Amniotic stem cell (primary cell): ENCODE measurements around the gene EPHA2.
"Not testable (repeated sequence)": the region's sequence is repeated elsewhere in the genome, so short reads cannot be mapped to it uniquely, and the experiment has no call there.

Experiments
- DNase-seq: peaks from one replicate; lab custom pipeline; 2025; lab: John Stamatoyannopoulos, UW

EPHA2 gene

DNA sequence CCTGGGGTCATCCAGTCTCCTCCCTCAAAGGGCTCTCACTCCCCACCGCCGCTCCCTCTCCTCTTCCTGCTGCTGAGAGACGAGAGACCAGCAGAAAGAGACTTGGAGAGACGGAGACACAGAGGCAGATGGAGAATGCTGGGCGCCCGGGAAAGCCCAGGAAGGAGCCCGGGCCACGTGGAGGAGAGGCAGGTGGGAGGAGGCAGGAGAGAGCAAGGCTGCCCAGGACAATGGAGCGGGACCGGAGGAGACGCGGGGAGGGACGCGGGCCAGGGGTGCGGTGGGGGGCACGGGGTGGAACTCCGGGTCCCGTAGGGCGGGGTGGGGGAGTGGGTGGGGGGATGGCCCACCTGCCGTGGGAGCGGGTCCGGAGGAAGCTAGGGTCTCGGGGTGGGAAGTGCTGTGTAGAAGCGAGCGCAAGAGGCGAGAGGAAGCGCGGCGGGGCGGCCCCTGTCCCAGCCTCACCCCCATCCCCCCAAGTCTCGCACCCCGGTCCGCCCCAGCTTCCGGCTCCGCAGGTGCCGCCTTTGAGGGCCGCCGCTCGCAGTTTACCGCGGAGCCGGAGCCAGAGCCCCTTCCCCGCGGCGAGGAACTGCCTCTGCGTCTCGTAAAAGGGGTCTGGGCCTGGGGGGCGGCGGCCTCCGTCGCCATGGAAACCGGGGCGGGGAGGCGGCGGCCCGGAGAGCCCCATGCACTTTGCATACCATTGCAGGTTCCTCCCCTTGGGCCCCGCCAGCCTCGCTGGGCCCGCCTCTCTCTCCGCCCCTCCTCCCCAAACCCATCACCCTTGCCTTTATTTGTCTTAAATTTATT is 11.7 kb upstream of the EPHA2 start:
- DNase-seq, result no peak

DNA sequence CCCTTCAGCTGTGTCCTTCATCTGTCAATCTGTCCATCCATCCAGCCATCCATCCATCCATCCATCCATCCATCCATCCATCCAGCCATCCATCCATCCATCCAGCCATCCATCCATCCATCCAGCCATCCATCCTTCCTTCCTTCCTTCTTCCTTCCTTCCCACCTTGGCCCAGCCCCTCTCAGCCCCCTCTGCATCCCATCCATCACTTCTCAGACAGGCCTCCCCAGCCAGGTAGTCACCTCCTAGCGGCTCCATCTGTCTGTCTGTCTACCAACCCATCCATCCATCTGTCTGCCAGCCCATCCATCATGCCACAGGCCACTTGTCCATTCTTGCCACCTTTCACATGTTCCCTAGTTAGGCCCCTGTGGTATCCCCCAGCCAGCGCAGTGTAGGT is 10.2 kb upstream of the EPHA2 start:
- no peak for DNase-seq

DNA sequence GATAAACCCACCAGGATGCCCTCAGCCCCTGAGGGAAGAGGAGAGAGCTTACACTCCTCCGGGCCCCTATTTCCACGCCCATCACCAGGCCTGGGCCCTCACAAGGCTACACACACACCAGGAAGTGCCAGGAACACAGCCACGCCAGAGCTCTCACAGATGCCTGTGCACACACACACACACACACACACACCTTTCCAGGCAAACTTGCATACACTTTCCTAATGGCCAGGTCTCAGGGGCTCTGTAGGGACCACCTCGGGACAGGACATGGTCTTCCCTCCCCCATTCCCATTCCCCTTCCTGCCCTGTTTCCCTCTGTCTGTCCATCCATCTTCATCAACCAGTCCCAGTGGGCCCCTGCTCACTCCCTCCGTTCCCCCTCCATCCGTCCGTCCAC is 9.7 kb upstream of the EPHA2 start:
- DNase-seq, result no peak

DNA sequence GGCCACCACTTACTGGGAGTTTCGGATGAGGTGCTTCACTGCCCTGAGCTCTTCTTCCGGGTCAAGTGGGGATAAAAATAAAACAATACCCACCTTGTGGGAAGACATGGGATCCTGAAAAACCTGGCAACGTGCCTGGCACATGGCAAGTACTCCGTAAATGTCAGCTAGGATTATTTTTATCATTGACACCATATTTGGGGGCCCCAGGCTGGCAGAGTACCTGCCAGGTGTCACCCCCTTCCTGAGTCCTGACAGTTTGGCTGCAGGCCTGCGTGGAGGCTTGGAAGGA is 9.2 kb upstream of the EPHA2 start:
- no peak for DNase-seq

DNA sequence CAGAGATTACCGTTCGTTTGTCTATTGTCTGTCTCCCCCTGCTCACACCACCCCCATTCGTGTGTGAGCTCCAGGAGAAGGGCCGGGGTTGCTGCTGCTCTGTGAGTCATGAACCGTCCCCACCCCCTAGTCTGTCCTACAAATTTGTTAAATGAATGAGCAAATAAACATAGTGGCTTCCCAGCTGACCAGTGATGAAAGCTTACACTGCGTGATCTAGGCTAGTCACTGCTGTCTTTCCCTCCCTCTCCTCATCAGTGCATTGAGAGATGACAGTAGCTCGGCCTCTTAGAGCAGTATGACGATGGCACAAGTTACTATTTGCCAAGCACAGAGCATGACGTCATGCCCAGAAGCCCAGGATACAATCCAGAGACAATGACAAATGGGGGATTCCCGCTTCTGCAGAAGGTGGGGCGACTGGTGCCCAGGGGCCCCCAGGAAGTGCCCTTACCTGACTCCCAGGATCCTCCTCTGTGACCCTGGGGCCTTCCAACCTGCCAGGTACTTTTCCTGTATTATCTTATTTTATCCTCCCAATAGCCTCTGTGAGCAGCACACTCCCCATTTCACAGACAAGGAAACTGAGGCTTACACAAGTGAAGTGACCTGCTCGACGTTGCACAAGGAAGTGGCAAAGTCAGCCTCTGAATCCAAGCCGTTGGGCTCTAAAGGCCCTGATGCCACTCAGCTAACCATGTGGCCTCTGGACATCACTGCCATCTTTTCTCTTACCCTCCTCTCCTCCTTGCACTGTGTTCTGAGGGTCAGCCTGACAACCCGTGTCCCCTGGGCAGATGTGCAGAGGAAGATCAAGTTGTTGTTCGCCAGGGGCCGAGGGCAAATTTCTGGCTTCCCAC is 8.6 kb upstream of the EPHA2 start:
- peak; percentile 94 for DNase-seq

DNA sequence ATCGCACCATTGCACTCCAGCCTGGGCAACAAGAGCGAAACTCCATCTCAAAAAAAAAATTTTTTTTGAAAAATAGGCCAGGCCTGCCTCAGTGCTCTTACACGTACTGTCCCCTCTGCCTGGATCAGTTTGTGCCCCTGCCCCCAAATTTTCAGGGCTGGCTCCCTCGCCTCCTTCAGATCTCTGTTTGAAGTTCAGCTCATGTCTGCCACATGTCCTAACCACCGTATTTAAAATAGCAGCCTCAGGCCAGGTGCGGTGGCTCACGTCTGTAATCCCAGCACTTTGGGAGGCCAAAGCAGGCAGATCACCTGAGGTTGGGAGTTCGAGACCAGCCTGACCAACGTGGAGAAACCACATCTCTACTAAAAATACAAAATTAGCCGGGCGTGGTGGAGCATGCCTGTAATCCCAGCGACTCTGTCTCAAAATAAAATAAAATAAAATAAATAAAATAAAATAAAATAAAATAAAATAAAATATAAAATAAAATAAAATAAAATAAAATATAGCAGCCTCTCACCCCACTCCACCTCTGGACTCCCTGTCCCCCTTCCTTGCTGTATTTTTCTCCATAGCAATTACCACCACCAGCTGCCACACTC is 7.8 kb upstream of the EPHA2 start:
- DNase-seq, result not testable (repeated sequence)

DNA sequence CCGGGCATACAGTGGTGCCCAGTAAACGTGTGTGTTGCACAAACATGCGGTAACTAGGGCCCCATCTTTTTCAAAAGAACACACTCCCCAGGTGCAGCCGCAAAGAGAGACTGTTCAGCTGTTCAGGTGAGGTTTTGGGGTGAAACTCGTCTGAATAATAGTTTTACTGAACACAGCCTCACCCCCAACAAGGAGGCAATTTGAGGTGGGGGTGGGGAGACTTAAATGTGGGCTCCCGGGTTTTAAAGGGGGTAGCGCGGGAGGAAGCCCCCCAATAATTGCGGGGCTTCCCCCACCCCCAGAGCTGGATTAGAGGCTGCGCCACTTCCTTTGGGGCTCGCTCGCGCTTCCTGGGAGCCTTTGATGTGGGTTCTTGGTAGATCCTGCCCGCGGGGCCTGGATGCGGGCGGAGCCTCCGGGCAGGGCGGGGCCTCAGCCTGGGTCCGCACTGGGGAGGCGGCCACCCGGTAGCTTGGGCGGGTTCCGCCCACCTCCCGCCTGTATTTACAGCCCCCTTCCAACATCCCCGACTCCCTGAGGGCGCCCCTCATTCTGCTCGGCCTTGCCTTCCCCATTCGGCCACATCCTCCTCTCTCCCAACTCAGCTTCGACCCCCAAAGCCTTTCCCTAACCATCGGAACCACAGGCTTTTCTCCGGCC is 6.4 kb upstream of the EPHA2 start:
- no peak for DNase-seq

DNA sequence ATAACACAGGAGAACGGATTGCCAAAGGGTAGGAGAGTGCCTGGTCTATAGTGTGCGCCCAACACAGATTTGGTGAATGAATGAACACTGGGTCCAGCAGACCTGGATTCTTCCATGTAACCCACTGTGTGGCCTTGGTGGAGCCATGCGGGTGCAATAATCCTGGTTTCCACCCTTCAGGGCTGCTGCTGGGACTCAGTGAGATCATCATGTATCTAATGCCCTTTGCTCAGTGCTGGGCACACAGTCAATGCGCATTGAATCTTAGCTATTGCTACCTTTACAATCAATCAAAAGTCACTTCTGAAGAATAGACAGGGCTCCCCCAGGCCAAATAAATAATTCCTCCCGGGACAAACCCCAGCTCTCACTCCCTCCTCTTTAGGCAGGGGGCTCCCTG is 5.8 kb upstream of the EPHA2 start:
- no peak for DNase-seq

DNA sequence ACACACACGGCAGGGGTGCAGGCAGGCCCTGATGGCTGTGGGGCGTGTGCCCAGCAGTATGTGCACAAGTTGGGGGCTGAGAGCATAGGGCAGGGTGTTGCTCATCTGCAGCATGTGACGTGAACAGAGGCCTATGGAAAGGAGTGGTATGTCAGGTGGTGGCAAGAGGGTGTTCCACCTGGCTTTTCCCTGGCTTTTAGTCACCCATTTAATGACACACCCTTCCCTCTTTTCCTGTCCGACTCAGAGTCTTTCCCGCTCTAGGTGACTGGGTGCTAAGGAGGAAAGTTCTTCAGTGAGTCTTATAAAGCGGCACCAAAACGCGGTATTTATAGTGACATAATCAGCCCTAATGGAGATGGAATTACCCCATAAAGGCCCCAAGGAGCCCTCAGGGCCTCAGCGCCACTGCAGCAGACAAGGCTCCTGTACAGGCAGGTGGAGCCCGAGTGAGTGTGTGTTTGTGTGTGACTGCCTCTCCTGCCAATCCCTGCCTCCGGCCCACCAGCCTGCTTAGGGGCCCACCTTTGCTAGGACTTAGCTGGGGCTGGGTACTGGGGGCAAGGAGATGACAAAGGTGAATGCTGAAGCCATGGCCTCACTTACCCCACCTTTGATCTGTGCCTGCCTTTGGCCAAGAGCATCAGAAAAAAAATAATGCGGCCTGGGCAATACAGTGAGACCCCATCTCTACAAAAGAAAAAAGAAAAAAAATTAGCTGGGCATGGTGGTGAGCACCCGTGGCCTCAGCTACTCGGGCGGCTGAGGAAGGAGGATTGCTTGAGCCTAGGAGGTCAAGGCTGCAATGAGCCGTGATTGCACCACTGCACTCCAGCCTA is 3.3 kb upstream of the EPHA2 start:
- DNase-seq, result no peak

DNA sequence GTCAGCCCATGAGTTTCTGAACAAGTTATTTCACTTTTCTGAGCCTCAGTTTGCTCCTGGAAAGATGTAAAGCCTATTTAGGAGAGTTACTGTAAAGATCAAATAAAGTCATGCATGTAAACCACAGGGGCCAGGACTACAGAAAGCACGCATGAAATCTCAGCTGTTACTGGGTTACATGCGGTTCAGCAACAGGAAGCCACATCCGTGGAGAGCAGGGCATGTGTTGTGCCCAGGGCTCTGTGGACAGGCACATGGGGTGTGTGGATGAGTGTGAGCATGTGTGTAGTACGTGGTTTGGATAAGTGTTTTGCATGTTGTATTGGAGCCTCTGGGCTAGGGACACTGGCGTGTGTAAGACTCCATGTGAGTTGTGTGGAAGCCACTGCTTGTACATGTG is 2.2 kb upstream of the EPHA2 start:
- DNase-seq, result no peak

DNA sequence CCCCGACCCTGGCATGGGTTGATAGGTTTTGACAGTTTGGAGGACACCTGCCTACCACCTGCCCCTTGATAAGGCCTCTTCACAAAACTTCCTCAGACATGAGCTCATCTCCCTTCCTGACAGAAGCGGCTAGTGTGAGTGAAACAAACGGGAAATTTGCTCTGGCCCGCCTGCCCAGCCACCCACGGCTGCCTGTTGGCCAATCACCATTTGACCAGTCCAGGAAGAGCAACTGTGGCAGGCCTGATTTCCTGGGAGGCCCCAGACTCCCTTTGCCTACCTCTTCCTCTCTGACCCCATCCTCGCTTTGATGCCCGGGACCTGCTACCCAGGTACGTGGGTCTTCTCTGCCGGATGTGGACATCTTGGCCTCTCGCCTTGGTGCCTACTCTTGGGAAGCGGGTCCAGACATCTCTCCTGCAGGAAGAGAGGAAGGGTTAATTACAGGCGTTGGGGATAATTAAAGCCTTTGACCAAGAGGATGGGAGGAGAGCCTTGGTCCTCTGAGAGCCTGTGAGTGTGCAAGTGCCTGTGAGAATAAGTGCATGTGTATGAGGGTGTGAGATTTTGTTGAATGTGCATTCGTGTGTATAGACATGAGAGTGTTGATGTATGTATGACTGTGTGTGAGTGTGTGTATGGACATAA is 1.1 kb upstream of the EPHA2 start:
- no peak for DNase-seq

DNA sequence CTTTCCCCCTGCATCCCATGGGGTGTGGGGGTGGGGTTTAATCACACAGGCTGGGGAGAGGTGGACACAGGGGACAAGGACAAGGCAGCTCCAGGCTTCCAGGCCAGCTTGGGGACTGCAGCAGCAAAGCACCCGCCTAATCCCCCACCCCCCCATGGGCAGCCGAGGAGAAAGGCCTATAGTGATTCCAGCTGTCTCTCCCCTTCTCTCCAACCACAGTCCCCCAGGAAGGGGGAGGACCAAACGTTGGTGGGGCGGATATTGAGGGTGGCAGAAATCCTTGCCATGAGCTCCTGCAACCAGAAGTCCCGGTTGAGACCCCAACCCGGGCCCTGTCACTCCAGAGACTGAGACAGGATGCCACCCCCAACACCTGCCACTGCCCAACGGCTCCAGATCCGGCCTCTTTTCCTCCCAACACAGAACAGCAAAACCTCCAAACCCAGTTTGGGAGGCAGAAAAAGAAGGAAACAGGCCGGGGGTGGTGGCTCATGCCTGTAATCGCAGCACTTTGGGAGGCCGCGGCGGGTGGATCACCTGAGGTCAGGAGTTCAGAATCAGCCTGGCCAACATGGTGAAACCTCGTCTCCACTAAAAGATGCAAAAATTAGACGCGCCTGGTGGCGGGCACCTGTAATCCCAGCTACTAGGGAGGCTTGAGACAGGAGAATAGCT is 1.7 kb downstream of the EPHA2 start:
- no peak for DNase-seq

DNA sequence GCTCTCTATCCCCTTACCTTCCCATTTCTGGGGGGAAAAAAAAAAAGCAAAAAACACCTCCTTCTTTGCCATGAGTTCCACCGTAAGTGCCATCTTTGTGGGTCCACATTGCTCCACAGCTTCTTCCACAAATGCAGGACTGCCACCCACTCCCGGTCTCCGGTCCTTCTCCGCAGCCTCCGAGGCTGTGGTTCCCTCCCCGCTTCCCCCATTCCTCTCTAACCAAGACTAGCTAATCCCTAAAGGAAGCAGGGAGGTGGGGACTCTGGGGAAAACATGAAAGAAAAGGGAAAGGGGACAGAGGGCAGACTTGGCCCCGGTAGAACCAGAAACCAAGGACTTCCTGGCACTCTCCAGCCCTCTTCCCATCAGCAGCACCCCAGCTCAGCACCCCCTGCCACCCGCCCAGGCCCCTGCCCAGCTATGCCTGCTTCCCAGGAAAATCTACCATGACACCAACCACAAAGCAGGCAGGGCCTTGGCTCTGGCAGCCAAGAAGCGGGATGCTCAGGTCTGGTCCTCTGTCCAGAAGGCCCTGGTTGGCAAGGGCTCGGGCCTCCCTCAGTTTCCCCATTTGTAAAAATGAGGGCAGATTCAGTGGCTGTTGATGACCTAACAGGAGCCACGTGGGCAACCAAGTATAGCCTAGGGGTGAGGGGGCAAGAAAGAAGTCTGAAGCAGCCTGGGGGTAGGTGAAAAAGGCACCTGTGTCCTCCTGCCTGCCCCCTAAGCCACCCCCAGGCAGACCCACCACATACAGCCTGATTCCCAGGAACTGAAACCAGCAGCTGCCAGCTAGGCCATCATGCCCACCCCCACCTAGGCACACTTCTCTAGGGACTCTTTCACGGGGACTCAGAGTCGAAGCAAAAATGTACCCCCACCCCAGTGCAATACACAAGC is 2.5 kb downstream of the EPHA2 start:
- no peak for DNase-seq

DNA sequence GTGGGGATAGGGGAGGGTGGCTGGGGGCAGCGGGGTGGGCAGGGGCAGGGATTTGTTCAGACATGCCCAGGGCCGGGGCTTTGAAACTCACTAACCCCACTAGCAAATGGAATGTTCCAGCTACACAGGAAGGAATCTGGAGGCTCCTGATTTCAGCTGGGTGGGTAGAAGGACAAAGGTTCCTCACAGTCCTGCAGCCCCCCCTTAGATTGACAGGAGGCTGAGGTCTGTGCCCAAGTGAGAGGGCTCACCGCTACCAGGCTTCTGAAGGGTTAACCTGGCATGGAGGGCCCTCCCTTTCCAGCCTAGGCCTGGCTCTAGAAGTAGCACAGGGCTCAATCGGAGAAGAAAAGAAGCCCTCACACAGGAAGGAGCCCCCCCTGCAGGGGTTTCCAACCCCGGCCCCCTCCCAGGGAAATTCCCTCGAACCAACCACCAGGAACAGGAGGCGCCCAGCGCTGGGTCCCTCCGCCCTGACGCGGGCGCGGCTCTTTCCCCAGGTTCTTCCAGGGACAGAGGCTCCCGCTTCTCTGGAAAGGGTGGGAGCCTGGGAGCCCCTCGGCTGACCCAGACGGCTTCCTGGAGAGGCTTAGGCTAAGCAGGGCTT is 3.3 kb downstream of the EPHA2 start:
- no peak for DNase-seq

DNA sequence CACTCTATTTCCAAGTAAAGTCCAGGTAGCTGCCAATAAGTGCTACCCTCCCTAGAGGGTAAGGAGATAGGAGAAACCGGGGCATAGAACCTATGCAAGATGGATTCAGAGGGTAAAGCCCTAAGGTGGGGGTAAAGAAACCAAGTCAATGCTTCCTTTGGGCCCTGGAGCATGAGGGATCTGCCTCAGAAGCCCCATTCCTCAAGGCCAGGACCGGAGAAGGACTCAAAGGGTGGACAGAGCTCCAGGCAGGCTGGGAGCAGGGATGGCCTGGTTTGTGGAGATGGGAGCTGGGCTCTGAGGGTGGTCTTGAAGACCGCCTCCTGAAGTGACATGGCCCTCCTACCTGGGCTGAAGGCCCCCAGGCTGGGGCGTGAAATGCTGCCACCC is 3.9 kb downstream of the EPHA2 start:
- no peak for DNase-seq

DNA sequence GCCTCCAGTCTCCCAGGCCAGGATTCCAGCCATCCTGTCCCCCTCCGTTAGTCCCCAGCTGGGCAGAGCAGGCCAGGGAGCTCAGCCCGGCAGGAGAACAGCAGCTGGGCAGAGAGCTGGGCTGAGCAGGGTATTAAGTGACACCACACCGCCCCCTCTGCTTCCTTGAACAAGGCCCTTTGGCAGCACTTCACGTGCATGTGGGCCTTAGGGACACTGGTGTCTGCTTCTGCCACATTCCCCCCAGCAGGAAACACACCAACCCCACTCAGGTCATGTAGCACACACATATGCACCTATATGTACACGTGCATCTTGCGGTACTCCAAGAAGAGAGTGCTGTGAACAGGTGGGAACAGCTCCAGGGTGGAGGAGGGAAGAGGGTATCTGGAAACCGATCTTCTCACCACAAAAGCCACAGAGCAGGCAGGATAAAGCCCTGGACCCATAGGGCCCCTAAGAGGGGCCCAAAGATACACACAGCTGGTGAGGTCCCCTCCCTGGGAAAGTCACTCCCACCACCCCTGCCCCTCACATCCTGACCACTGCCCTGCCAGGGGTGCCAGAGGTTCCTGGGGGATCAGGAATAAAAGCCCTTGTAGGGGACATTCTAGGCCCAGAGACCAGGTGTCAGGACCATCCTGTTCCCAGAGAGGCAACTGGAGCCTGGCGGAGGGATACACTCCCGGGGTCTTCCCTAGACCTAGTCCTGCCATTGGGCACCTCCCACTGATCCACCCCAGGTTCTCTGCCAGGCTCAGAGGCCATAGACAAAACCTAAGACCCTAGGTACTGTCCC is 4.5 kb downstream of the EPHA2 start:
- no peak for DNase-seq

DNA sequence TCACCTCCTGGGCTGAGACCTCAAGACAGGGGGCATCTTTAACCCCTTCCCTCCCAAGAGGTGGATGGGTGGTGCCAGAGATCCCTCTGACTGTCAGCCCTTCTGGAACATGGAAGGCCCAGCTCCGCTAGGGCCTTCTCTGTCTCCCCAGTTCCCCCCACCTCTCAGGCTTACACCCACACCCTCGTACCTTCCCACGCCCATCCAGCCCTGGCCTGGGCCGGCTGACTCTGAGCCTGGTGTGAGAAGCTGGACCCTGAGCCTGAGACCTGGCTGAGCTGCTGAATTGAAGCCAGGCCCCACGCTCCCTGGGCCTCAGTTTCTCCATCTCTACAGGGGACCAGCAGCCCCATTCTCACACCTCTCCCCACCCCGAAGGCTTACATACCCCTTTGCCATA is 5.4 kb downstream of the EPHA2 start:
- no peak for DNase-seq
